ENCODE measurements around the gene EPX. TPM values are rescaled to one million over a fixed set of nuclear protein-coding genes. Genes with fewer than 3 reads are reported as not detected.
A peak's percentile ranks its signal among the peaks of the same experiment; 100 is the strongest.

The EPX gene
- total and polyA plus RNA-seq, 4 donors = 0.14 to 0.96 TPM; not detected in 2

GRCh38 chr17:58200024-58200633 is 7.6 kb downstream of the EPX start:
- H3K9me3 ChIP-seq (ENCODE audit: control insufficient read depth in 4 of 4, insufficient read depth in 3 of 4, low read length in 3 of 4) = peaks cover 0 to 2% (median 0%) of the 10 kb centered on the region in 4 donors
- no peak overlapping the region for H3K4me3 ChIP-seq
- H3K9ac ChIP-seq (ENCODE audit: insufficient read depth in 1 of 2, low read length in 2 of 2) = no peak overlapping the region
- ATAC-seq (ENCODE audit: insufficient read depth, low FRiP score) (peak; percentile 62), DNase-seq (peak; percentile 22 to 50 (median 30))
- TF ChIP-seq CTCF (IDR thresholded peaks at IDR 0.05; ENCODE audit: control extremely low read depth, extremely low read depth) = peak; percentile 14
- H3K4me1 ChIP-seq (ENCODE audit: control insufficient read depth in 5 of 5, insufficient read depth in 5 of 5, low read length in 5 of 5) = no peaks in the 10 kb centered on the region
- 42 to 50% methylated on average over 14 of the region's 14 CpGs for WGBS, 2 donors
- H3K27me3 ChIP-seq (ENCODE audit: control insufficient read depth in 3 of 3, insufficient read depth in 3 of 3, low read length in 2 of 3) = peaks cover 0 to 3% (median 2%) of the 10 kb centered on the region in 3 donors
- H3K36me3 ChIP-seq (ENCODE audit: control insufficient read depth in 4 of 4, insufficient read depth in 4 of 4, low read length in 4 of 4) = no peaks in the 10 kb centered on the region
- H3K27ac ChIP-seq (ENCODE audit: low read depth in 1 of 2, low read length in 1 of 2) = no peak overlapping the region

- H3K36me3 ChIP-seq (ENCODE audit: control insufficient read depth in 4 of 4, insufficient read depth in 4 of 4, low read length in 4 of 4) = peaks cover 0 to 17% (median 7%) of the 10 kb centered on the region in 4 donors
- no peak for ATAC-seq (ENCODE audit: insufficient read depth, low FRiP score)
- H3K9ac ChIP-seq (ENCODE audit: insufficient read depth in 1 of 2, low read length in 2 of 2) = no peak overlapping the region
- H3K27ac ChIP-seq (ENCODE audit: low read depth in 1 of 2, low read length in 1 of 2) = no peak overlapping the region
- no peak for TF ChIP-seq CTCF (IDR thresholded peaks at IDR 0.05; ENCODE audit: control extremely low read depth, extremely low read depth)
- no peaks in the 10 kb centered on the region for H3K4me1 ChIP-seq (ENCODE audit: control insufficient read depth in 5 of 5, insufficient read depth in 5 of 5, low read length in 5 of 5)
- peaks cover 0 to 3% (median 0%) of the 10 kb centered on the region in 4 donors for H3K9me3 ChIP-seq (ENCODE audit: control insufficient read depth in 4 of 4, insufficient read depth in 3 of 4, low read length in 3 of 4)
- DNase-seq = no peak
- peaks cover 0 to 2% (median 0%) of the 10 kb centered on the region in 3 donors for H3K27me3 ChIP-seq (ENCODE audit: control insufficient read depth in 3 of 3, insufficient read depth in 3 of 3, low read length in 2 of 3)
- H3K4me3 ChIP-seq = no peak overlapping the region
- 87 to 88% methylated on average over 7 of the region's 7 CpGs for WGBS, 2 donors
Observed at GRCh38 chr17:58202859-58203258, 10.3 kb downstream of the EPX start.

- WGBS, 2 donors = 92% methylated on average over 5 of the region's 5 CpGs
- Histone ChIP-seq H3K27ac (ENCODE audit: low read depth in 1 of 2, low read length in 1 of 2) (no peak overlapping the region), H3K9me3 (ENCODE audit: control insufficient read depth in 4 of 4, insufficient read depth in 3 of 4, low read length in 3 of 4) (peaks cover 0 to 3% (median 0%) of the 10 kb centered on the region in 4 donors), H3K36me3 (ENCODE audit: control insufficient read depth in 4 of 4, insufficient read depth in 4 of 4, low read length in 4 of 4) (peaks cover 6 to 26% (median 11%) of the 10 kb centered on the region in 4 donors), H3K9ac (ENCODE audit: insufficient read depth in 1 of 2, low read length in 2 of 2) (no peak overlapping the region), H3K4me3 (no peak overlapping the region), H3K27me3 (ENCODE audit: control insufficient read depth in 3 of 3, insufficient read depth in 3 of 3, low read length in 2 of 3) (no peaks in the 10 kb centered on the region), H3K4me1 (ENCODE audit: control insufficient read depth in 5 of 5, insufficient read depth in 5 of 5, low read length in 5 of 5) (peaks cover 0 to 2% (median 0%) of the 10 kb centered on the region in 5 donors)
- DNase-seq (no peak), ATAC-seq (ENCODE audit: insufficient read depth, low FRiP score) (no peak)
- no peak for TF ChIP-seq CTCF (IDR thresholded peaks at IDR 0.05; ENCODE audit: control extremely low read depth, extremely low read depth)
Observed at GRCh38 chr17:58204796-58205195, 12.3 kb downstream of the EPX start.
